GM12872 (cell line): ENCODE data around the gene ATF7IP2.

ENCODE experiments used
- CTCF ChIP-seq: IDR thresholded peaks from 3 replicates; pipeline ENCODE4 v1.5.1; 2011; ENCODE audit warnings: low read depth, mild to moderate bottlenecking, low read length, moderate library complexity; ENCODE audit not compliant: insufficient read depth

Gene ATF7IP2

GRCh38 chr16:10529895-10530669 is 144.2 kb downstream of the ATF7IP2 start:
- TF ChIP-seq CTCF: no peak

GRCh38 chr16:10530685-10531084 is 144.8 kb downstream of the ATF7IP2 start:
- TF ChIP-seq CTCF: no peak

- no peak for TF ChIP-seq CTCF
Measured at GRCh38 chr16:10531582-10531981, 145.7 kb downstream of the ATF7IP2 start.
